Stimulated activated CD8-positive, alpha-beta memory T cell treated with anti-CD3 and anti-CD28 coated beads, Interleukin-15, amount 100 ng/mL, for 48 hours (primary cell): ENCODE results near the gene ECSCR.

Source experiments
- DNase-seq, 2 donors: peaks; one replicate each; pipeline ENCODE4 v3.0.0-alpha.2; 2020; ENCODE audit warnings: low read depth in 2 of 2

ECSCR gene

DNA sequence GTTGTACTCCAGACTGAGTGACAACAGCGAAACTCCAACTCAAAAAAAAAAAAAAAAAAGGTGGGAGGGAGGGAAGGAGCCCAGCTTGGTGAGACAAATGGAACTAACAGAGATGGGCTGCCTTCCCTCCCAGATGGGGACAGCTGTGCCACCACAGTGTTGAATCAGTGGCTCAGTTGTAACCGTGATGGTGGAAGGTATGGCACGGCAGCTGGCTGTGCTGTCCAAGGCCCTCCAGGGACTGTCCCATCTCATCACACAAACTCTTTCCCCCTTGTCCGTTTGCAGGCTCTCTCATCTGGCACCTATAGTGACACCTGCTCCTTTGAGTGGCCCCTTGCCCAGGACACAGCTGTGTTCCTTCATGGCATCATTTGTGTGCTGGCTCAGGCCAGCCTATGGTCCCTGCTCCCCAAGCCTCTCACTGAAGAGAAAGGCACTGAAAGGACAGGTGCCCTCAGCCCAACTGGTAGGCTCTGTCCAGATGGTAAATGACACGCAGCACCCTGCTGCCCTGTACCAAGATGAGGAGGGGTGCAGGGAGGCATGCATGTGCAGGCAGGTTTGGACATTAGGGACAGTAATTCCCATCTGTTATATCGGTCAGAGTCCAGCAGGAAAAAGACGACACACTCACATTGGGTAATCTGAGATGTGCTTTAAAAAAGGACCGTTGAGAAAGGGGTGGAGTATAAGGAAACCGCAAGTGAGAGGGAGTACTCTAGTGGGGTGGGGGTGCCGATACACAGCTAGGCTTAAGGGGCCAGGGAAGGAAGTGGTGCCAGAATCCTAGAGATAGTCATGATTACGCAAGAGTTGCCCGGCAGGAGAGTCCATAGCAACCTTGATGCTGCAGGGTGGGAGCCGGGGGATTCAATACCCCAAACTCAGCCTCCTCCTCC, 12.6 kb upstream of the ECSCR start:
- DNase-seq, result no peak

- DNase-seq, result no peak
Observed at GRCh38 chr5:139473565-139473964, 11.0 kb upstream of the ECSCR start.

DNA sequence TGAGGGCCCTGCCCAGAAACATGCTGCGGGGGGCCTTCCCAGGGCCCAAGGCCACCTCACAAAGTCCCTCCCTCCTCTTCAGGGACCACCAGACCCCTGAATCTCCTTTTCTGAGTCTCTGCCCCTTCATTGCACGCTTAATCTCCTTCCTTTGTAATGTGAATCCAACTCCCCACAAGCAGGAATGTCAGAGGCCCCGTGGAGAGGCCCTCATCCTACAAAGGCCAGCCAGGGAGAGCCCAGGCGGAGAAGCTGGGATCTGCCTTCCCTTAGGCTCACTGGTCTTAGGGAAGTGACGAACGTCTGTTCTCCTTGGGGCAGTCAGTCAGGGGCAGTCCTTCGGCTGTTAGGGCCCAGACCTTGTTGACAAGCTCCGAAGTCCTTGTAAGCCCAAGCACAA, 10.6 kb upstream of the ECSCR start:
- no peak for DNase-seq

DNA sequence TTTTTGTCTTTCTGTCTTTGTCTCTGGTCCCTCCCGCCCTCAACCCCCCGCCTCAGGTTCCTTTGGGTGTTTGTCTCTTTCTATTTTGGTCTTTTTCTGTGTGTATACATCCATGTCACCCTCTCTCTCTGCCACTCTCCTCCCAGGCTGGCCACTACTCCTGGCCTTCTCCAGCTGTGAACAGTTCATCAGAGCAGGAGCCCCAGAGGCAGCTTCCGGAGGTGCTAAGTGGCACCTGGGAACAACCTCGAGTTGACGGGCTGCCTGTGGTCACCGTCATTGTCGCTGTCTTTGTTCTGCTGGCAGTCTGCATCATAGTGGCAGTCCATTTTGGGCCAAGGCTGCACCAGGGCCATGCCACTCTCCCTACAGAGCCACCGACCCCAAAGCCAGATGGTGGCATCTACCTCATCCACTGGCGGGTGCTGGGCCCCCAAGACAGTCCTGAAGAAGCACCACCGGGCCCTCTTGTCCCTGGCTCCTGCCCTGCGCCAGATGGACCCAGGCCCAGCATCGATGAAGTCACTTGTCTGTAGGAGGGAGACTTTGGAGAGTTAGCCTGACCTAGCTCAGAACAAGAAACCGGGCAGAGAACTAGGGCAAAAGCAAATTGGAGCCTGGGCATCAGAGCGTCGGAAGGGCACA, 10.0 kb upstream of the ECSCR start:
- DNase-seq, result no peak

DNA sequence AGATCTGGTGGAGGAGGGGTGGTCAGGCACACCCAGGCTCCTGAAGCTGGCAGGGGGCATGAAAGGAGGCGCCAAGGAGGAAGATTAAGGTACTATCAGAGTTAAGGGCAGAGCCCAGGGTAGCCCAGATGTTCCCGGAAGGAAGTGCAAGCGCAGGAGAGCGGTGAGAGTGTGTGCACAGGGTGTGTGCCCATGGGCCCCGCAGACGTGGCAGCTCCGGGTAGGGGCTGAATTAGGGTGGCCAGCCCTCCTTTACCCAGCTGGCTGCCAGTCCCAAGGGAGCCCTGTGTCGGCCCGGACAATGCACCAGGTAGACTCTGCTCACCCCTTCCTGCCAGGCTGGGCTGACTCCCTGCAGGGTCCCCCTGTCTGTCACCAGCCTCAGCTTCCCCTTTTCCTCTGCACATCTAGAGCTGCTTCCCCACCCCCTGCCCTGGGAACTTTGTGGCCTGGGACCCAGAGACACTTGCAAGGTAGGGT, 8.3 kb upstream of the ECSCR start, which contains the start of gene SMIM33:
Gene SMIM33 (plus strand): TSS at position 184 of the 480 bp plus-strand sequence. CDS start 118 bp downstream, at position 302.
- no peak for DNase-seq

DNA sequence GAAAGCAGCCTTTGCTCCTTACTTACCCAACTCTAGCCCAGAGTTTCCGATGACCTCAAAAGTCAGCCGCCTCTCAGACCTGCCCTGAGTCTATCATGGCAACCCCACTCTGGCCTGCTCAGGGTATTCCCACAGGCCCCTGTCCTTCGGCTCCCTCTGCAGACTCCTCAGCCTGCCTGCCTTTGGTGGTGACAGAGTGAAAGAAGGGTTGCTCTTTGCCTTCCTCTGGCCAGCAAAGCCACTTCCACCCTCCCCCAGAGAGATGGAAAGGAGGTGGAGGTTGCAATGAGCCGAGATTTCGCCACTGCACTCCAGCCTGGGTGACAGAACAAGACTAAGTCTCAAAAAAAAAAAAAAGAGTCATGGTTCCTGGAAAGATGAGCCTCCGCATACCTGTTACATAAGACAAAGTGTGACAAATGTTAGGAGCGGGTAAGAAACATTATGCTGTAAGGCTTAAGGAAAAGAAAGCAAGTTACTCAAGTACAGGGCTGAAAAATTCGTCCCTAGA, 5.9 kb upstream of the ECSCR start:
- no peak for DNase-seq

DNA sequence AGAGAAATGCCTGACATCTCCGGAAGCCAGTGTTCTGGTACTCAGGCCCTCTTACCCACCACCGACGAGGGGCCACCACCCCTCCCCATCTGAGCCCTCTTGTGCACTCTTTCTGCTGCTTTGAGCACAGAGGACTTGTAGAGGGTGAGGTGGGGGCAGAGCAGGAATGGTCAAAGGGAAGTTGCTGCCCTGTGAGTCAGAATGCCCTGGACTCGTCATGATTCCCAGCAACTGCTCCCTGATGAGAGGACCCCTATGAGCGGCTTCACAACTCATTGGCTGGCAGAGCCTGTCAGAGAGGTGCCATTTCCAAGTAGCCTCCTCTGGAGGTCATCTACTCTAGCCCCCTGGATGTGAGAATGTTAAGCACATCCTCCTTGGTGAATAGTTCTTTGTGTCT, 845 bp downstream of the ECSCR start:
- DNase-seq, result no peak

- no peak for DNase-seq
Observed at GRCh38 chr5:139461176-139461575, 1.4 kb downstream of the ECSCR start.

- DNase-seq, result no peak
Observed at GRCh38 chr5:139460455-139460854, 2.1 kb downstream of the ECSCR start.

DNA sequence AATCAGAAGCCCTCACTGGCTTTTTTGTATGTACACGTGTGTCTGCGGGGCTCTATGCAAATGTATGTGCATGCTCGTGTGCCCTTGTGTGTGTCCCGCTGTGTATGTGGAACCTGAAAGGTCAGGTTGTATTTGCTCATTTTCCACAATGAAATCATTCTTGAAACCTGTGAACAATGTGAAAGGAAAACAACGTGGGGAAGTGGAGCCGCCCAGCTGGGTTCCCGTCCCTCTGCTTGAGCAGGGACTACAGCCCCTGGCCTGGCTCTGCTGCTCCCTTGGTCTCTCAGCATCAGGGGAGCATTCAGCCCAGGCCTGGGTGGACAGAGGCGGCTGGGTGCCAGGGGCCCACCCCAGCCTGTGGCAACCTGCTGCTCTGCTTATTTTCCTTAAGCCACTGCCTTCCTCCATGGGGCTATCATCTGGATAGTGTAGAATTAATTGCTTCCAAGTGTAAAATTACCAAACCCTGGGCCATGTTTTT, 3.0 kb downstream of the ECSCR start:
- no peak for DNase-seq

DNA sequence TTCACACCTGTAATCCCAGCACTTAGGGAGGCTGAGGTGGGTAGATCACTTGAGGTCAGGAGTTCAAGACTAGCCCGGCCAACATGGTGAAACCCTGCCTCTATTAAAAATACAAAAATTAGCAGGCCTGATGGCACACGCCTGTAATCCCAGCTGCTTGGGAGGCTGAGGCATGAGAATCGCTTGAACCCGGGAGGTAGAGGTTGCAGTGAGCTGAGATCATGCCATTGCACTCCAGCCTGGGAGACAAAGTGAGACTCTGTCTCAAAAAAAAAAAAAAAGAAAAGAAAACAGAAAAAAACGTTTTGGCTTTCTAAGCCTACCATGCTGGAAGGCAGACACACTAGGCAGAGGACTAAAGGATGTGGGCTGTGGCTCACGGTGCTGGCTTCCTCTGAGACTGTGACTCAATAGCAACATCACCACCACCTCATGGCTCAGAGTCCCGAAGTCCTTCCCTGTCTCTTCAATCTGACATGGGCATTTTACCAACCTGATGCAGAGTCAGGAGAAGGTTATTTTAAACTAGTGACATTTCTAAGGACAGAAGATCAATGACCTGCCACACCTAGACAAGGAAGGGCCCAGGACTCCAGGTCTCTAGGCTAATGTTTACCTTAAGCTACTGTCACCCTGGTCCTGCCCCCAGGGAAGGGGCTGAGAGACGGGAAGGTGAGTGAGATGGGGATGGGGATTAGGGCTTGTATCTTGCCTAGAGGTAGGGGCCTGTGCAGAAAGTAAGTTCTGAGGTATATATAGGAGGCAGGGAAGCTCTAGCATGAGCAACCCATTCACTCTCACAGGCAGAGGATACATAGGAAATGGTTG, 3.7 kb downstream of the ECSCR start:
- DNase-seq, result peak; percentile 64 to 65

GRCh38 chr5:139457653-139458306, 4.8 kb downstream of the ECSCR start:
- peak in 1 of 2 donors; percentile 27 for DNase-seq

DNA sequence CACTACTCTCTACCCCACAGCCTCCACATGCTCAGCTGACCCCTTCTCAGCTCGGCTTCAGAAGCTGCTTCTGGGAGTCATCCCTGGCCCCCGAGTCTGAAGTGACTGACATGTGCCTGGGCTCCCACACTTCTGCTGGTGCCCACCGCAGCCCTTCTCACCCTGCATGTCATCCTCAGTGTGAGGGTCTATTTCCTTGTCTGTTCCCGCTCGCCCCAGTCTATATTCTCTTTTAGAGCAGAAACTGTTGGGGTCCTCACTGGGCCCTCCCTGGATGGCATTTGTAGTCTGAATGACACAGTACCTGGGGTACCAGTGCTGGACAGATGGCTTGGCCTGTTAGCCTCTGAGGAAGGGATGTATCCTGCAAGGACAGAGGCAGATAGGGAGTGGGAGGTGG, 5.3 kb downstream of the ECSCR start:
- no peak for DNase-seq

GRCh38 chr5:139456776-139457175, 5.8 kb downstream of the ECSCR start:
- no peak for DNase-seq

DNA sequence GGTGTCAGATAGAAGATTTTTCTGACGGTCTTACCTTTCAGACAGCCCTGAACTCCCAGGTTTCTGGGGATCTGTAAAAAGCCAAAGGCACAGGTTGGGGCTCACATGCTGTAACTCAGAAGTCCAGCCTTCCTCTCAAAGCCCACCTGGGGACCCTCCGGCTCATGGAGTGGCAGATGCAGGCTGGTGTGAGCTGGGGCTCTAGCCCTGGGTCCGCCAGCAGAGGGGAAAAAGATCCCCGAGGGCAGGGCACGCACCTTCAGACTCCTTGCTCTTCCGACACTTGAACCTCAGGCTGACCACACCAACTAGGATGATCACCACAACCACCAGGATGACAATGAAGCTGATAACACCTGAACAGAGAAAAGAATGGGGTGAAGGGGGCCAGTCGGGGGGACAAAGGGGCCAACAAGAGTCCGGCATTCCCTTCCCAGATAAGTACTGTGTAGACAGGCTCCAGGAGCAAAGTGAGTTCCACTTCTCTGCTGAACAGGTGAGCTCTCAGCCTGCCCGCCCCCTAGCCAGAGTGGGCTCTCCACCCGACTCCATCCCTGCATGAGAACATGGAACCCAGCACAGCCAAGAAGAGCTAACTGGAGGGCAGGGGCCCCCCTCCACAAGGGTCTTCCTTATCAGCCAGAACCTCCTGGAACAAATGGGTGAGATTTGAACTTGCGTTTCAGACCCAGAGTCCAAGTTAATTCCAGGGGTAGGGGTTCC, 7.8 kb downstream of the ECSCR start:
- DNase-seq, result no peak

- DNase-seq, result no peak
Observed at GRCh38 chr5:139453683-139454567, 8.6 kb downstream of the ECSCR start.

- no peak for DNase-seq
Observed at GRCh38 chr5:139451878-139452660, 10.5 kb downstream of the ECSCR start.

GRCh38 chr5:139451176-139451575, 11.4 kb downstream of the ECSCR start:
- no peak for DNase-seq
